ENCODE data around the gene TRMT6.

Gene TRMT6

DNA sequence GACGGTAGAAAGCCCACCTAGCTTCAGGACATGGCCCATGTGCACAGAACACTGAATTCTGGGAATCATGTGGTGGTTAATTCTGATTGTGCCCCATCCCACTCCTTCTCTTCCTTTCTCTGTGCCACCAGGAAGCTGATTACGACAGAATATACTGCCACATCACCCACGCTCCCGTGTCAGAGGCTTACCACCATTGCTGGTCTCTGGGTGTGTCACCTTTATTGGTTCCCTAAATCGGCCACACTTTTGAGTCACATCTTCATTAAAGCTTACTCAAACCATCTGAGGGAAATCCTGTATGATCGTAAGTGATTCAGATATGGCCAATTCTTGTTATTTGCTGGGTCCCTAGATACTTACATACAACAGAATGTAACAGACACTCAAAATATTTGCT is 3.1 kb downstream of the TRMT6 start:
- no peak for DNase-seq (ENCODE audit: low read depth)

DNA sequence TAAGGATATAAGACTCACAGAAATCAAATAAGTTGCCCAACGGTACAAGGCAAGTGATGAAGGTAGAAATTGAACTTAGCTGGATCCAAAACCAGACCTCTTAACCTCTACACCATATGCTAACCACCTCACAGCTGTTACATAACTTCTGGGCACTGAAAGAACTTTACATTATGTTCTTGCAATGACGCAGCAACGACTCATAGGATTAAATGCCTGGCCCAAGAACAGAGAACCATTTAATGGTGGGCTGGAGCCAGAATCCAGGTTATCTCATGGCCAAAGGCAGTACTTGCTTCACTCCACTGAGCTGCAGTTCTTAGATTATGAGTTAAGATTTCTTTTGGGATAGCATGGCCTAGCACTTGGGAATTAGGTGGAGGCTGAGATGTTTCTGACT is 4.4 kb downstream of the TRMT6 start:
- no peak for DNase-seq (ENCODE audit: low read depth)

DNA sequence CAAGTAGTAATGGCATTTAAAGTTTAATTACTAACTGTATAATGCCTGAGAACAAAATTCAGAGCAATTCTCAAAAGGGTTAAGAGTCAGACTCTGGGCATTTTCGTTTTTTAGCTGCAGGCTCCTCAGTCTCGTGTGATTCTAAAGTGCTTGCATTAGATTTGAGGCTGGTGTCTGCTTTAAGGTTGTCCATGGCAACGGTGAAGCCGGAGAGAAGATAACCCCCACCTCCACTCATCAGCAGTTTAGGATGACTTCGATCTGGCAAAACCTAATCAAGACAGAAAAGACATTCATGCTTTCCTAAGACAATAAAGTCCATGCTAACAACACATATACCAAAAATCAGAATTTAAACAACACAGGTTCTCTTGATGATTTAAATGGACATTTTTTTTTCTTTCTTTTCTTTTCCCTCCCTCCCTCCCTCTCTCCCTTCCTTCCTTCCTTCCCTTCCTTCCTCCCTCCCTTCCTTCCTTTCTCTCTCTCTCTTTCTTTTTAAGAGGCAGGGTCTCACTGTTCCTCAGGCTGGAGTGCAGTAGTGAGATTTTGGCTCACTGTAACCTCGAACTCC is 11.8 kb downstream of the TRMT6 start:
- no peak for DNase-seq (ENCODE audit: low read depth)

DNA sequence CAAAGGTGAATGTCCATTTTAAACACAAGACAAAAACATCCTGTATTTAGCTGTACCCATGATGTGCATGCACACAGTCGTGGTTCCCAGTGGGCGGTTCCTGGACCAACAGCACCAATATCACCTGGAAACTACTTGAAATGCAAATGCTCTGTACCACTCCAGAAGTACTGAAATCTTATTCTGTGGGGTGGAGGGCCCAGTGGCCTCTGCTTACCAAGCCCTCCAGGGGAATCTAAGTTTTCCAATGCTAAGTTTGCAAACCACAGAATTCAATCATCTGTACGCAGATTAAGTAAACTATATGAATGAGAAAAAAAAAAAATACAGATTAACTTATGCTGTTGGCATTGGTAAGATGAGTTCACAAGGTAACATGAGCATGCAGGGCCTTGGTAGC is 14.1 kb downstream of the TRMT6 start:
- no peak for DNase-seq (ENCODE audit: low read depth)

DNA sequence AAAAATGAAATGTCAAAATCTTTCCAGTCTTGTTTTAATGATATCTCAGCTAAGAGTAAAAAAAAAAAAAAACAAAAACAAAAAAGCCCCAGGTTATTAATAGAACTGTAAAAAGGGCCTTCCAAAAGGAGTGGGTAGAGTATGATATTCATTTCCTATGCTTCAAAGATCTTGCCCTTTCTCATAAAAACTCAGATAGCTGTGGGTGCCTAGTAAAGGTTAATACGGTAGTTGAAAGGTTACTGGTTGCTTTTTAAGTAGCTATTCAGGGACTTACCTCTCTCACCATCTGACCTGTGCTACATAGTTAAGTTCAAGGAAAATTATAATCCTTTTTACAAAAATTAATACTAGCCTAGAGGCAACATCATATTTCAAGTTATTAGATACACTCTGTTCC is 14.9 kb downstream of the TRMT6 start:
- DNase-seq (ENCODE audit: low read depth): no peak

DNA sequence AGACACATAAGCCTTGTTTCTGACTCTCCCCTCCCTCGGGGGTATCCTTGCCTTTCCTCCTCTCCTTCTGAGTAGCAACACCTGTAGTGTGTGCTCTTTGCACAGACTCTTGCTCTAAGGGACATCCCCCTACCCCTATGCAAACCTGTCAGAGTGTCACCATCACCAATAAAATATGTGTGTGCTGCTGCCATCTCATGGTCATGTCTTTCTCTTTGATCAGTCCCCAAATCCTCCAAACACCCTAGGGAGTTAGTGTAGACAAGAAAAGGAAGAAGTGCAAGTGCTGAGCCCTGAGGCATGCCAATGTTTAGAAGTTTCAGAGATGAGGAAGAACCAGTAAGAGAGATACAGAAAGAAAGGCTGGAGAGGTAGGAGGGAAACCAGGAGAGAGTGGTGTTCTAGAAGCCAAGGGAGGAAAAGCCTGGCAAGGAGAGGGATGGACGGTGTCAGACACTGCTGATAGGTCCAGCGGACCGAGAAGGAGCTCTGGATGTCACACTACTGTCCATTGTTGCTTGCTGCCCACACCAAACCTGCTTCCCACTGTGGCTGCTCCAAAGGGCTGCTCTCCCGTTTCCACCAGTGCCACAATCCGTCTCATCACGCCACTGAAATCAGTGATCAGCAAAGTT is 16.4 kb downstream of the TRMT6 start:
- no peak for DNase-seq (ENCODE audit: low read depth)

DNA sequence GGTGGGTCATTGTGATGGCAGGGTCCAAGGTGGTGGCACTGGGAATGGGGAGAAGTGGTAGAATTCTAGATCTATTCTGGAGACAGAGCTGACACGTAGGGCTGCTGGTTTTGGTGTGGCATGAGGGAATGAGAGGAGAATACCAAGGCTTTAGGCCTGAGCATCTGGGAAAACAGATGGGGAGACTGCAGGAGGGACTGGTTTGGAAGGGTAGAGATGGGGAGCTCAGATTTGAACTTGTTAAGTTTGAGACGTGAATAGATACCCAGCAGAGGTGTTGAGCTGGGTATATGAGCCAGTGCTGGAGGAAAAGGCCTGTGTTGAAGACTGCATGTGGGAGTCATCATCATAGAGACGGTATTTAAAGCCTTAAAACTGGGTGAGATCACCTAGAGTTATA is 17.5 kb downstream of the TRMT6 start:
- DNase-seq (ENCODE audit: low read depth): no peak

DNA sequence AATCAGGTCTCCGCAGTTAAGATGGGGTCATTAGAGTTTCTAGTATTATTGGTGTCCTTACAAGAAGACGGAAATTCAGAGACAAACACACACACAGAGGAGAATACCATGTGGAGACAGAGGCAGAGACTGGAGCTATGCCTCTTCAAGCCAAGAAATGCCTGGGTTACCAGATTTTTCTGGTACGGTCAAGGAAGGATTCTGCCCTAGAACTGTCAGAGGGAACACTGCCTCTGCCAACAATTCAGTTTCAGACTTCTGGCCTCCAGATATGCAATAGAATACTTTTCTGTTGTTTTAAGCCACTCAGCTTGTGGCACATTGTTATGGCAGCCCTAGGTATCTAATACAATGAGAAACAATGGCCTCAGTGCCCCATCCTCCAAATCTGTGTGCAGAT is 18.9 kb downstream of the TRMT6 start:
- DNase-seq (ENCODE audit: low read depth): no peak

DNA sequence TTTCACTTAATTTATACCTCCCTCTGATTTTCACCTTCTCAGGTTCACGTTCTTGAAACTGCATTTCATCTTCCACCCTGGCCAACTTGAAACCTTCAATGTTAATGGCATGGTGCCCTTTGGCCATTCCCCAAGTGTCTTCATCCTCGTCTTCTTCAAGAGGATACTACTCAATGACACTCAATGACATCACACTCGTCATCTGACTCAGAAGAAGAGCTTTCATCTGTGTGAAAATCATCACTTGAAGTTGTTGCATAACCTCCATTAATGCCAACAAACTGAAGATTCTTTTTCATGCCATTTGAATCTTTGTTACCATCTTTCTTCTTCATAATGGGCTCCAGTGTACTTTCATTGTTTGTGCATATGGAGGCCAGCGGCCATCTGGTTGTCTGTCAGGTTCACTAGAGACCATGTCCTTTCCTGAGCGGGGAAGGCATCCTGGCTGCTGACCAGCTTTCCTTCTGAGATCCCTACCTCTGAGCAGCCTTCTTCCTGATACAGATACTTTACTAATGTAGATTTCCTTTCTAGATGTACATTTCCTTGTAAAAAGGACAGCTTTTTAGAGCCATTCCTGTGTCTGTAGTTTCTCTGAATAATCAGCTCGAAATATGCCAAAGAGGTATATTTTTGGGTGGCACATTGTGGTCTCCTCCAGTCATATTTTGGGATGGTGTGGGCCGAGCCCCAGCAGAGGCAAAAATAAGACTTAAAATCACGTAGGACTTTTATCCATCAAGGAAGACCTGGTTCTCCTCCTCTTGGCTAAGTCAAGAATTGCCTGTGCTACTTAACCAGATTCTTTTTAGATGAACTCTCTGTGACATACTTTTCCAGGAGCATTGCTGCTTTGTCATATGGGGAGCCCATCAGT is 21.3 kb downstream of the TRMT6 start:
- no peak for DNase-seq (ENCODE audit: low read depth)

DNA sequence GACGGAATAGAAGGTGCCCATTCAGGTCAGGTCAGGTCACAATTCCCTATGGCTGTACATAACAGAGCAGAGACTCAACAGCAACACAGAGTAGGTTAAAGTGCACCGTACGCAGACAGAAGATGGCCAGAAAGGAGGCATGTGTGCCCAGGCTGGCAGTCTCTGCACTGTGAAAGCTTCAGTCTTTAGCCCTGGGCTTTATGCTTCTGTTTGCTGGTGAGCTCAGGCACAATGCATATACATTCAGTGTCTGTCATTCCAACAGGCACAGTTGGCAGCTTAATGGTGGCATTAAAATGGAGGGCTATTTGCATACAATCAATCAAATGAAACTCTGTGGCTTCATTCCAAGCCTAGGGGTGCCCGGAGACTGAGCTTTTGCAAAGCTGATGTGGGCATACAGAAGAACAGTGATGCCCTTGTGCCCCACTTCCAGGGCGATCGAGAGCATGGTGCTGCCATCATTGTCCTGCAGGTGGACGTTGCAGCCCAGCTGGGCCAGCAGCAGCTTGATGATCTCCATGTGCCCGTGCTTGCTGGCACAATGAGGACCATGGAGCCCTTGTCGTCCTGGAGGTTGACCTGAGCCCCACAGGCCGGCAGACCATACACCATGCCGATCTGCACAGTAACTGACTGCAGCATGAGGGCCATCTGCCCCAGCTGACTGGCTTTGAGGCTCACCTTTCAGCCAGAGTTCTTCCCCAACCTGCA is 22.4 kb downstream of the TRMT6 start:
- no peak for DNase-seq (ENCODE audit: low read depth)

DNA sequence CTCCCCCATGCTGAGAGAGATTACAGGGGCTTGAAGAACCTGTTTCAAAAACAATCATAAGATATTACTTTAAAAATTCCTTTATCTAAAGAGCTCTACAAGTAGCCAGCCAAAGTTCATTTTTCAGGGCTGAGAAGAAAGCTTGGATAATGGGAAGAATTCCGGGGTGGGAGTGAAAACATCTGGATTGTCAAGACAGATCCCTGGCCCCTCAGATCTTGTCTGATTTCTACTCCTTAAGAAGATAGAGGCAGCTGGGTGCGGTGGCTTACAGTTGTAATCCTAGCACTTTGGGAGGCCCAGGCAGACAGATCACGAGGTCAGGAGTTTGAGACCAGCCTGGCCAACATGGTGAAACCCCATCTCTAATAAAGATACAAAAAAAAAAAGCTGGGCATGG is 24.8 kb downstream of the TRMT6 start:
- no peak for DNase-seq (ENCODE audit: low read depth)

DNA sequence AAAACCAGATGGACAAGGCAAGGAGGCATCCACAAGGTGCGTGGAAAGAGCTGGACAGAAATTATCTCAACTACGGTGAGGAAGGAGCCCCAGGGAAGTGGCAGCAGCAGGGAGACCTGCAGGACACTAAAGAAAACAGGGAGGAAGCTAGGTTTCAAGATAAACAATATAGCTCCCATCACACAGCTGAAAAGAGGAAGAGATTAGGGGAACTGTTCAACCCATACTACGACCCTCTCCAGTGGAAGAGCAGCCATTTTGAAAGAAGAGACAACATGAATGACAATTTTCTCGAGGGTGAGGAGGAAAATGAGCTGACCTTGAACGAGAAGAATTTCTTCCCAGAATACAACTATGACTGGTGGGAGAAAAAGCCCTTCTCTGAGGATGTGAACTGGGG is 26.8 kb downstream of the TRMT6 start:
- DNase-seq (ENCODE audit: low read depth): no peak

DNA sequence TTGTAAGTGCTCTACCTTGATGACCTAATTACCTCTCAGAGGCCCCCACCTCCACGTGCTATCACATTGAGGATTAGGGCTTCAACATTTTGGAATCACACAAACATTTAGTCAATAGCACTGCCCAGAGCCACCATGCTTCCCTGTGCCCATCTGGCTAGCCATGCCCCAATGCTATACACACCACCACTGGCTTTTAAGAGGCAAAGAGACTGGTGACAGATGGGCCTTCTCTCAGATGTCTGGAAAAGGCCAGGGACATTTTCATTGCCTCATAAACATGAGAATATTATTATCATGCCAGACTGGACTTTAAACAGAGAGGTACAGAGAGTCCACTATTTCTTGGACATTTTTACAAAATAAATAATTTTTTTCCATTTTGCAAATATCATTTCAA is 29.8 kb downstream of the TRMT6 start:
- no peak for DNase-seq (ENCODE audit: low read depth)

DNA sequence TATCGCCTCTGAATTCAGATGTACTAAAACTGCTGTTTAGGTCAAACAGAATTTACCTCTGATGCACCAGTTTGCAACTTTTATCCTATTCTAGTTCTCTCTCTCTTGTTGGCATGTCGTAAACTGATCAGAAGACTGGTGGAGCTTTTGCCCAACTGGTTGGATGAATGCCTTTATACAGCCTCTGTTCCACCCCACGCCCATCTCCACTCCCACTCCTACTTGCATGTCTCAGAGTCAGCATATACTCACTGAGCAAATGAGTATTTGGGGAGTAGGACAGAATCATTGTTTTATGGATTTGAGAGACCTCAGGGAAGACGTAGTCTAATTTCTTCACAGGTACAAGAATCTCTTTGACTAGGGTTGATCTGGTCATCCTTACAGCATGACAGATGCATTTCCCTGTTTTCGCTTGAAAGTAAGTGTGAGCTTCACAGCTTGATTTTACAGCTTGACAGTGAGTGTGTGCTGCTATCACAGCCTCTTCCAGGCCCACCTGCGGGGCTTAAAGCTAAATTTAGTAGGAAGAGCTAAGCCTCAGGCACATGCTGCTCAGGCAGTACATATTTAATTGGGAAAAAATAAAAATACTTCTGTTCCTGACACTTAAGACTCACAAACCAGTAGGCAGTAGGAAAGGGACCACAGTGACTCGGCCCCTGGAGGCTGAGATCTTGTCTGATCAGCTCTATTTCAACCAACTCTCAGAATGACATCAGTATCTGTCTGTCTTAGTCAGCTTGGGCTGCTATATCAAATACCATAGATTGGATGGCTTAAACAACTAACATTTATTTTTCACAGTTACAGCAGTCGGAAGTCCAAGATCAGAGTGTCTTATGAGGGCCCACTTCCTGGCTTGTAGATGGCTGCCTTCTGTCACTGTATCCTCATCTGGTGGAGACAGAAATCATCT is 30.4 kb downstream of the TRMT6 start:
- no peak for DNase-seq (ENCODE audit: low read depth)

DNA sequence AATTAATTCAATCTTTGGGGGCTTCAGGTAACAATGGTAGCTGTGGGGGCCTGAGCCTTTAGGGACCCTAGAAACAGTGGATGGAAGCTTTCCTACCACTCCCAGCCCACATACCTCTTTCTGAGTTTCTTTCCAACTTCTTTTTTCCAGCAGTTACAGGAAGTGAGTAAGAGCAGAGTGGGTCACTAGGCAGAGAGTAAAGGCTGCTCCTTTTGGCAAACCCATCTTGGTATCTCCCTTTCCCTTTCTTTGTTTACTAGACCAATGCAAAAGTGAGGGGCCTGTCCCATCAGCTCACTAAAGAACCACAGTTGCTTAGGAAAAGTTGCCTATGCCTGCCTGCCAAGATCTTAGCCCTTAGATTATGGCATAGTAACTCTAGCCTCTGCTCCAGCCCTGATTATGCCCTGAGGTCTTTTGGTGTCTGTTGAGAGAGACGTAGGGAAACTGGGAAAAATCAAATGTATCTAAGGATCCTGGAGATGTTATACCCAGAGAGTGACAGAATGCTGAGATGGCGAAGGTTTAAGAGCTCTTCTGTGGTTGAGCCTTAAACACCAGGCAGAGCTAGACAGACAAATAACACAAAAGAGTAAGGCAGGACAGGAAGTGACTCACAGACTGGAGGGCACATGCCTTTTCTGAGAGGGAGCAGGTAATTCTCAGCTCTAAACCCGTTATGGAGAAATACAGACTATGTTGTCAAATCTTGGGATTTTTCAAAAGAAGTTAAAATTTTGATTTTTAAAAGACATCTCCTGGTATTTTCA is 31.3 kb downstream of the TRMT6 start:
- no peak for DNase-seq (ENCODE audit: low read depth)

DNA sequence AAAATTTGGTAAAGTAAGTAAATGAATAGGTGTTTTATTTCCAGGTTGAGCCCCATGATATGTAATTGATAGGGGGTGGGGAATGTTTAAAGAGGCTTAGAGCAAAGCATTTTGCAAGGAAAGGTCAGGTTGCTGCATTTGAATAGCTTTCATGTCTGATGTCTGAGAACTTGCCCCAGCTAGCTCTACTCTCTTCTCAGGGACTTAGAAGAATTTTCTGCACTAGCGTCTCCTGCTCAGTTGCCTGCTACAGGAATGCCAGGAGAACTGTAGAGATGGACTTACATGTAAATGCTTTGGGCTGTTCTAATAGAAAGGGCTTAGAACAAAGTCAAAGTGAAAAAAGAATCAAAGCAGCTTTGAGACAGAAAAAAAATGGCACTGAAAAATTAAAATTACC is 35.5 kb downstream of the TRMT6 start:
- DNase-seq (ENCODE audit: low read depth): no peak

DNA sequence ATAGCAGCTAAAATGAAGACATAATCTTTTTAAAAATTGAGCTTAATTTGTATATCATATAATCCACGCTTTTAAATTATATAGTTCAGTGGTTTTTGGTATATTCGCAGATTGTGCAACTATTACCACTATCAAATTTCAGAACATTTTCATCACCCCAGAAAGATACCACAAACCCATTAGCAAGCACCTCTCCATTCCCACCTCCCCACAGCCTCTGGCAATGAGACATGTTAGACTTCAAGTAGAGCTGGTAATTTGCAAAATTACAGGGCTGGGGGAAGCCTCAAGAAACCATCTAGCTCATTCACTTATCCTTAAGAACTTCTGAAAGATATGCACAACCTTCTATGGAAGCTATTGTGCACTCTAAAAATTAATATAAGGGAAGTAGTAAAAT is 37.2 kb downstream of the TRMT6 start:
- no peak for DNase-seq (ENCODE audit: low read depth)

DNA sequence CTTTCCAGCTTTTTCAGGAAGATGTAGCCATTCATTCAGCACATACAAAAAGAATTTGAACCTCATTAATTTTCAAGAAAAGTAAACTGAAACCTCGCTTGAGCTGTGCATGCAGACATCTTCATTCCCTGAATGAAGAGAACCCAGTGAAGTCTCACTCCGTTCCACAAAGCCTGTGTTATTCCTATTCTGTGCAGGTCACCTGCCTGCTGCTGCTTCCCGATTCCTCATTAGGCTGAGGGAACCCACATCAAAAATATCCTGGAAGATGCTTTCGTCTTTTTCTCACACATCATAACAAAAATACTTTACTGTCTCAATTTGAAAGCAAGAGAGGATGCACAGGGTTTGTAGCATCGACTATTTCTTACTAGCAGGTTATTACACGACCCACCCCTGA is 40.1 kb downstream of the TRMT6 start:
- no peak for DNase-seq (ENCODE audit: low read depth)

DNA sequence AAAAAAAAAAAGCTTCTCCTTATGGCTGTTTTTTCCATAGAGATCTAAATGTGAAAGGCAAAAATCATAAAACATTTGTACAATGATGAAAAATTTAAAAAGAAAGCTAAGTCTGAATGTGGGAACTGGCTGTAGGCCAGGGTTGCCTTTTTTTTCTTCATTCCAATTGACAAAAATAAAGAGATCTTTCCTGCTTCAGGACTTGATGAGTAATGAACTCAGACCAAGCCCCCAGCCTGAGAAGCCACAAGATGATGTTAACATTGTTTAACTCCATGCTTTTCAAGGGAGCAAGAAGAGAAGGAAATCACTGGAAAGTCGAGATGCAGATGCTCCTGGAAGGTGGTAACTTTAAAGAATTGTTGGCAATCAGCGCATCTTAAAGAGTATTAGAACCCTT is 41.4 kb downstream of the TRMT6 start:
- DNase-seq (ENCODE audit: low read depth): no peak

DNA sequence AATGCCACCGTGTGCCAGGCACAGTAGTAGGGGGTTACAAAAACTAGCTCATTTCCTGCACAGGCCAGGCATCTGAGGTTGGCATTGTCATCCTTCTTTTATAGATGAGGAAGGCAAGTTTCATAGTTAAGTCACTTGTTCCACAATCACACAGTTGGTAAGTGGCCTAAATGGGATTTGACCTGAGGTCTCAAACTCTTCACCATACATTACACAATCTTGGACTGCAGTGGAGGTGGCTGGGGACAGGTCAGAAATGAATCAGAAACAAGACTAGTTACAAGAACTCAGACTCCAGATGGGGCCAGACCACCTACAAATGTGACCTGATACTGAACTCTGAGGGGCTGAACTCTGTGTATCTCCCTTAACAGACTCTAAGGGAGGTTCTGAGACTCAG is 49.4 kb downstream of the TRMT6 start:
- no peak for DNase-seq (ENCODE audit: low read depth)

DNA sequence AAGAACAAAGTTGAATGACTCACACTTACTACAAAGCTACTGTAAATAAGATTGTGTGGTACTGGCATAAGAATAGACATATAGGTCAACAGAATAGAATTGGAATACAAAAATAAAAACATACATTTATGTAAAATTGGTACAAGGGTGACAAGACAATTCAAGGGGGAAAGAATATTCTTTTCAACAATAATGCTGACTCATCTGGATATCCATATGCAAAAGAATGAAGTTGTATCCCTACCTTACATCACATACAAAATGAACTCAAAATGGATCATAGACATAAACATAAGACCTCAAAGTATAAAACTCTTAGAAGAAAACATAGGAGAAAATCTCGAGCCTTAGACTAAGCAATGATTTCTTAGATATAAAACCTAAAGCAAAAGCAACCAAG is 50.9 kb downstream of the TRMT6 start:
- no peak for DNase-seq (ENCODE audit: low read depth)
